Lung (tissue), 12 donors: ENCODE results near the gene SLC13A2. TPM values are rescaled to one million over a fixed set of nuclear protein-coding genes. Genes with fewer than 3 reads are reported as not detected.

Source experiments
- ATAC-seq: fragments of 200-7000 bp; cut with Tn5 transposase; one replicate; pipeline ENCODE4 v1.9.1; 2020; ENCODE audit warnings: moderate number of reproducible peaks; ENCODE audit not compliant: insufficient read depth, low FRiP score
- DNase-seq, 3 donors: peaks; one replicate each; pipeline ENCODE4 v3.0.0-alpha.2; 2013 to 2017
- H3K27ac ChIP-seq, 2 donors: one replicate each; pipeline ENCODE4 v1.5.1; 2013; ENCODE audit warnings: mild to moderate bottlenecking in 2 of 2, moderate library complexity in 2 of 2, control low read depth in 1 of 2, inconsistent platforms in 1 of 2, low read depth in 1 of 2, low read length in 1 of 2
- H3K27me3 ChIP-seq, 3 donors: one replicate each; pipeline ENCODE4 v1.5.1; 2013; ENCODE audit warnings: low read length in 2 of 3; ENCODE audit not compliant: control insufficient read depth in 3 of 3, insufficient read depth in 3 of 3
- H3K36me3 ChIP-seq, 4 donors: one replicate each; pipeline ENCODE4 v1.5.1; 2013; ENCODE audit warnings: low read length in 4 of 4, mild to moderate bottlenecking in 1 of 4, moderate library complexity in 1 of 4; ENCODE audit not compliant: control insufficient read depth in 4 of 4, insufficient read depth in 4 of 4
- H3K4me1 ChIP-seq, 5 donors: one replicate each; pipeline ENCODE4 v1.5.1; 2013; ENCODE audit warnings: low read length in 5 of 5, mild to moderate bottlenecking in 2 of 5, moderate library complexity in 1 of 5; ENCODE audit not compliant: control insufficient read depth in 5 of 5, insufficient read depth in 5 of 5
- H3K4me3 ChIP-seq: one replicate; pipeline ENCODE4 v1.5.1; 2013; ENCODE audit warnings: mild to moderate bottlenecking, control low read depth, moderate library complexity
- H3K9ac ChIP-seq, 2 donors: one replicate each; pipeline ENCODE4 v1.5.1; 2013; ENCODE audit warnings: low read length in 2 of 2, control low read depth in 1 of 2; ENCODE audit not compliant: insufficient read depth in 1 of 2
- H3K9me3 ChIP-seq, 4 donors: one replicate each; pipeline ENCODE4 v1.5.1; 2013; ENCODE audit warnings: low read length in 3 of 4, mild to moderate bottlenecking in 1 of 4, moderate library complexity in 1 of 4; ENCODE audit not compliant: control insufficient read depth in 4 of 4, insufficient read depth in 3 of 4
- CTCF ChIP-seq: IDR thresholded peaks from 2 replicates; pipeline ENCODE4 v1.5.1; 2012; ENCODE audit warnings: mild to moderate bottlenecking; ENCODE audit errors: control extremely low read depth, extremely low read depth
- WGBS, 2 donors: extraction: QIAGEN DNeasy Blood & Tissue Kit; methylation state at CpG; one replicate each; pipeline ENCODE4 v1.1.7; 2013; 5-methylcytosine and 5-hydroxymethylcytosine counted together
- polyA plus RNA-seq, 2 donors: library from polyadenylated mRNA; stranded (reverse); fragments of 200-250 nt; gene quantifications; one replicate each; pipeline ENCODE4 v1.2.1, GENCODE V29; 2013
- total RNA-seq, 2 donors: library from RNA; depleted of rRNA in 1 of 2; stranded (reverse); fragments of >200 nt in 1 of 2; gene quantifications; one replicate each; pipeline ENCODE4 v1.2.1, GENCODE V29; 2014 to 2021
- donor health status: control.
- donor health status: control.
- donor health status: Bipolar disorder and iron deficiency.
- donor health status: healthy.
- donor health status: DM: yes; HTN: yes; CAD: no.

SLC13A2 gene
- total and polyA plus RNA-seq, 4 donors = 0.02 to 0.15 (median 0.06) TPM; not detected in 1

DNA sequence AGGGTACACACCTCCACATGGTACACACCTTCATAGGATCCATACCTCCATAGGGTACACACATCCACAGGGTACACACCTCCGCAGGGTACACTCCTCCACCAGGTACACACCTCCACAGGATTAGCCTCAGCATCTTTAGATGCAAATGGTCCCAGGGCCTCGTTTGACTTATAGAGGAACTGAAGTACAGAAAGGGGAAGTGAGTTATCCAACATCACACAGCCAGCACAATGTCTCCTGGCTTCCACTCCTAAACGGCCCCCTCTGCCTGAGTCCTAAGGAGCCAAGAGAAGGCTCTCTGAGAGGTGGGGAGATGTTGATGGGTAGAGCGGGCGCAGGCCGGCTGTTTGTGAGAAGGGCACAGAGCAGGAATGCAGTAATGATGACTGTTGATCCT lies 44.7 kb downstream of the SLC13A2 start:
- WGBS, 2 donors = 60 to 69% methylated on average over 6 of the region's 6 CpGs

DNA sequence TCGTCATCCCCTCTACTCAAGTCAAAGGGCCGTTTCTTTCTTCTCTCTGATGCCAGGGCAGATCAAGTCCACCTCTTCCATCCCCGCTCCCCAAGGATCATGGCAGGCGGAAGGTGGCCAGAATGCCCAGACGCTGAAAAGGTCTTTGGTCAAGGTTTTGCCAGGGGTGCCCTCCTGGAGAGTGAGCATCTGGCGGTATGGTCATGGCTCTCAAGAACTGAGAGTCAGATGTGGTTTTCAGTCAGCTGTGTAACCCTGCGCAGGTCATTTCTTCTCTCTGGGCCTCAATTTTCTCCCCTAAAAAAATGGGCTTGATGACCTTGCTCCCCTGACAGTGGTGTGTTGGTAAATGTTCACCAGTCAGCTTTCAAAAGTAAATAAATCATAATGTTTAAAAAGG lies 45.1 kb downstream of the SLC13A2 start:
- H3K27me3 ChIP-seq = no peaks in the 10 kb centered on the region
- H3K4me3 ChIP-seq = no peak overlapping the region
- no peak for TF ChIP-seq CTCF
- WGBS, 2 donors = 78 to 82% methylated on average over 7 of the region's 7 CpGs
- DNase-seq (no peak), ATAC-seq (no peak)
- no peaks in the 10 kb centered on the region for H3K36me3 ChIP-seq
- no peaks in the 10 kb centered on the region for H3K4me1 ChIP-seq
- no peaks in the 10 kb centered on the region for H3K9me3 ChIP-seq
- H3K9ac ChIP-seq = no peak overlapping the region
- H3K27ac ChIP-seq = no peak overlapping the region

More for the DNA sequence above, 44.7 kb downstream of the SLC13A2 start:
- peaks cover 0 to 2% (median 0%) of the 10 kb centered on the region in 3 donors for H3K27me3 ChIP-seq
- no peak overlapping the region for H3K9ac ChIP-seq
- no peaks in the 10 kb centered on the region for H3K4me1 ChIP-seq
- H3K4me3 ChIP-seq = no peak overlapping the region
- H3K36me3 ChIP-seq = no peaks in the 10 kb centered on the region
- no peaks in the 10 kb centered on the region for H3K9me3 ChIP-seq
- TF ChIP-seq CTCF = no peak
- H3K27ac ChIP-seq = no peak overlapping the region
- no peak for ATAC-seq
- no peak for DNase-seq

DNA sequence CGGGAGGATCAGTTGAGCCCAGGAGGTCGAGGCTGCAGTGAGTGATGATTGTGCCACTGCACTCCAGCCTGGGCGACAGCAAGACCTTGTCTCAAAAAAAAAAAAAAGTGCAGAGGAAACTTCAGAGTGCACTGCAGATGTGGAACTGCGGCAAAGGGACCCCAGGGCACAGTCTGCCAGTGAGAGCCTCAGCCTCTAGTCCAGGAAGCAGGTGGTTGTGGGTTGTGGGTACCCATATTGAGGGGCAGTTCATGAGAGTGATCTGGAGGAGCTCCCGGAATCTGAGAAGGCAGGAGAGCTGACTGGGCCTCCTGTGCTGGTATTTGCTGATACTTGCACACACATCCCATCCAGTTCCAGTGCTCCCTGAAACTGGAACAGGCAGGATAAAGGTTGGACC lies 45.8 kb downstream of the SLC13A2 start:
- TF ChIP-seq CTCF = no peak
- no peak for ATAC-seq
- Histone ChIP-seq H3K4me1 (no peaks in the 10 kb centered on the region), H3K27ac (no peak overlapping the region), H3K27me3 (no peaks in the 10 kb centered on the region), H3K36me3 (no peaks in the 10 kb centered on the region), H3K4me3 (no peak overlapping the region), H3K9me3 (no peaks in the 10 kb centered on the region), H3K9ac (no peak overlapping the region)
- no peak for DNase-seq
- 31 to 54% methylated on average over 5 of the region's 5 CpGs for WGBS, 2 donors

DNA sequence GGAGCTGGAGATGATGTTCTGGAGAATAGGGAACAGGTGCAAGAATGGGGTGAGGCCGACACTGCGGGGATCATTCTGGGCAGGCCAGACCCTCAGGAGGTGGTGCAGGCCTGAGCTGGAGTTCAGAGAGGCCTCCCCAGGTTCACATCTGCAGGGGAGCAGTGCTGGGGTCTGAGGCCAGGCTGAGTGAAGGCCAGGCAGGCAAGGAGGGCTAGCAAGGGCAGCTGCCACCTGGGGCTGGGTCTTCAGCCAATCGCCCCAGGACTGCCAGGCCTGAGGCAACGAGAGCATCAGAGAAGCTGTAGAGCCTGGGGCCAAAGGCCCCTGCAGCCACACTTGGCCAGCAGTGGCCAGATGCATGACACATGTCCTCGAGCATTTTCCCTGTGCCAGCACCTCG lies 47.2 kb downstream of the SLC13A2 start:
- 71 to 92% methylated on average over 6 of the region's 6 CpGs for WGBS, 2 donors
- no peak for DNase-seq
- no peaks in the 10 kb centered on the region for H3K27me3 ChIP-seq
- no peaks in the 10 kb centered on the region for H3K36me3 ChIP-seq
- no peaks in the 10 kb centered on the region for H3K9me3 ChIP-seq
- no peak overlapping the region for H3K9ac ChIP-seq
- no peak overlapping the region for H3K27ac ChIP-seq
- no peak overlapping the region for H3K4me3 ChIP-seq
- ATAC-seq = no peak
- no peak for TF ChIP-seq CTCF
- peaks cover 0 to 14% (median 0%) of the 10 kb centered on the region in 5 donors for H3K4me1 ChIP-seq
